ENCODE data around the gene ADARB2. TPM values are rescaled to one million over a fixed set of nuclear protein-coding genes. Genes with fewer than 3 reads are reported as not detected.

Gene ADARB2
- total RNA-seq, 1 donor from 2014 or later = 0.37 TPM

DNA sequence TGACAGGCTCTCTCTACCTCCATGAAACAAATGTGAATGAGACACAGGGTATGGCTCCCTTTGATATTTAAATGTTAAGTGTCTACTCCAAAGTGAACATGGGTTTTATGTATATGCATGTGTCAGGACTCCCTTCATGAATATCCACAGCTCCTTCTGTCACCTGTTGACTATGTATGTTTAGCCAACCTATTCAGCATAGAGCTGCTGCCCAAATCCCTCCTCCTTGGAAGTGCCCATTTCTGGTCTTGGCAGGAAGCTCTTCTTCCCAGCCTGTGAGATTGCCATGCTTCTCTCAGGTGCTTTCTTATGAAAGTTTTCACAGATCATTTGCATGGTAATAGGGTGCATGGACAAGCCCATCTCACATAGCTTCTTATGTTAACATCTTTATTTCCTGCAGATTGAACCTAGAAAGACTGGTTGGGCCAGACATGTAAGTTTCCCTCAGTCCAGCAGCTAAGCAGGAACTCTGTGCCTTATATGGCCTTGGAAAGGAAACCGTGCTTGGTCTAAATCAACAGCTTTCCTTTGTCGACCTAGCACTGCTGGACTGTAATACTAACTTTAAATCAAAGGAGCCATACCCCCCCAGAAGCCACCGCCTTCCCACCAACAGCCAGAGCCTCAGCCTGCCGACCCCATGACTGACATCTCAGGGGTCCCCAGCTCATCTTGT, 288.9 kb downstream of the ADARB2 start:
- intact Hi-C loops (cut with micrococcal nuclease) = no loop called here

DNA sequence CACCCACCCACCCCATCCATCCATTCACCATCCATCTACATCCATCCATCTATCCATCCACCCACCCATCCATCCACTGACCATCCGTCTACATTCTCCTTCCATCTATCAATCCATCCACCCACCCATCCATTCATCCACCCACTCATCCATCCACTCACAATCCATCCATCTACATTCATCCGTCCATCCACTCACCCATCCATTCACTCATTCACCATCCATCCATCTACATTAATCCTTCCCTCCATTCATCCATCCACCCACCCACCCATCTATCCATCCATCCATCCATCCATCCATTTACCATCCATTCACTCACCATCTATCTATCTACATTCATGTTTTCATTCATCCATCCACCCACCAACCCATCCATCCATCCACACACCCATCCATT, 292.5 kb downstream of the ADARB2 start:
- intact Hi-C loops (cut with micrococcal nuclease) = no loop called here

DNA sequence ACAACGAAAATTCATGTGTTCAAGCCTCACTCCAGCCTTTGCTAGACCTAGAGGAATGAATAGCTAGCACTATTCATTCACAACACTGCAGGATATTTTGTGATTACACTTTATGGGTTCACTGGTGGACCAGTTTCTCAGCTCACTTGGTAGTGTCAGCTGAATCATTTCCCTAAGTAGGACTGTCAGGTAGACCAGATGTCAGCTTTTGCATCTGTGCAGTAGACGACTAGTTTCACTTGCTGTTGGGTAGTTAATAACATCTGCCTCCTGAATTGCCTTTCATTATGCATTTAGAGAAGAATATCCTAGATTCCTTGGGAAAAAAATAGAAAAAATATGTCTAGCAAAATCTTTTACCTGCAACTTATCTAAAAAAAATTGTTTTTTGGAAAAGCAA, 296.4 kb downstream of the ADARB2 start:
- intact Hi-C loops (cut with micrococcal nuclease) = no loop called here

DNA sequence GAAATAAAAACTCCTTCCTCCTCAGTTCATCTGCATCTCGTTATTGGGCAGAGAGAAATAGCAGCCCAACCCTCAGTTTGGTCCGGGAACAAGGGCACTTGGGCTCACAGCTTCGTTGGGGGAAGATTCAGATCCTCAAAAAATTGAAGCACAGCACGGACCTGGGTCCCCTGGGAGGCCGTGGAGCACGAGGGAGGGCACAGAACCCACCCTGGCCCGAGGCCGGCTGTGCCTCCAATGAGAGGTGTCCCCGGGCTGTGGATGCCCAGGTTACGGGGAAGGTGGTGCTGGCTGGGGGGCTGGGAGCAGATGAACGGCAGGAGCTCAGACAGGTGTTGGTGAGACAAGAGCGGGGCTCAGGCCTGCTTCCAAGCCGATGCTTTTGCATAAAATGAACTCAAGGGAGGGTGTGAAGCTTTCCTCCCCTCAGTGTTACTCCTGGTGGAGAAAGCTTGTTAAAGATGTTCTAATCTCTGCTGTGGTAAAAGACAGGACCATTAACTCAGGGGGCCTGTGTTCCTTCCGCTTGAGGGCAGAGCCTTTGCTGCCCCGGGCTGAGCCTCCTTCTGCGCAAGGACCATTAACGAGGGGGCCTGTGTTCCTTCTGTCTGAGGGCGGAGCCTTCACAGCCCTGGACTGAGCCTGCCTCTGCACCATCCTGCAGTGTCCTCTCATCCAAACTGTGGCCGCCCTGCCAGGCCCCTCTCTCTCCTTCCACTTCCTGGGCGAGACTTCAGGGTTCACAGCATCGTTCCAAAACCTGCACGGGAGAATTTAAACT, 302.2 kb downstream of the ADARB2 start:
- intact Hi-C loops (cut with micrococcal nuclease) = no loop called here

DNA sequence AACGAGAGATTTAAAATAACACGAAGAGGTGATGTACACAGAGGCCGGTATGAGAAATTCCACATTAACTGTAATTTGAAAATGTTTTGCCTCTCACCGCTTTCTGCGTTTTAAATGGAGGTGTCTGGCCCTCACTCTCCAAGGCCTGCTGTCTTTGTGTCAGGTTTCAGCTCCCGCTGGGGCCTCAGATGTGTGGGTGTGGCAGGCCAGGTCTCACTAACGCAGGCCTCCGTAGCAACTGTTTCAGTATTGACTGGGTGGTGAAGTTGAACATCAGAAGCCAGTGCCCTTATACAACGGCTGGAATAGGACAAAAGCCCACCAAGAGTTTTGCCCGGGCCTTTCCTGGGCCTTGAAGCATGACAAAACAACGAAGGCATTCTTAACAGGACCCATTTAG, 303.1 kb downstream of the ADARB2 start:
- intact Hi-C loops (cut with micrococcal nuclease) = no loop called here

DNA sequence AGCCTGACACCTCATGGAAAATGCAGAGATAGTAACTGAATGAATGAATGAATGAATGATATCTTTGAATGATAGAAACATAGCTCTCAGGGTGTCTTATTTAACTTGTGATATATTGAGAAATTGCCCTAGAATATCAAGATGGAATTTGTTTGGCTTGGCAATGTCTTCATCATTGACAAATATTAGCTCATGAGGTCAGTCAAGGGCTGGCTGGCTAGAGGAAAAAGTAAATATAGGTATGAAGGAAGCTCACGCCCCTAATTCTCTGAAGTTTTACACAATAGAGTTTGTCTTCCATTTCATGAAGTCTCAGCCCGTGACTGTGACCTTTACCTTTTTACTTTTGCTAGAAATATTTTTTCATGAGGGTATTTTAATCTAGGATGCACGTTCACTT, 305.2 kb downstream of the ADARB2 start:
- intact Hi-C loops (cut with micrococcal nuclease) = no loop called here

DNA sequence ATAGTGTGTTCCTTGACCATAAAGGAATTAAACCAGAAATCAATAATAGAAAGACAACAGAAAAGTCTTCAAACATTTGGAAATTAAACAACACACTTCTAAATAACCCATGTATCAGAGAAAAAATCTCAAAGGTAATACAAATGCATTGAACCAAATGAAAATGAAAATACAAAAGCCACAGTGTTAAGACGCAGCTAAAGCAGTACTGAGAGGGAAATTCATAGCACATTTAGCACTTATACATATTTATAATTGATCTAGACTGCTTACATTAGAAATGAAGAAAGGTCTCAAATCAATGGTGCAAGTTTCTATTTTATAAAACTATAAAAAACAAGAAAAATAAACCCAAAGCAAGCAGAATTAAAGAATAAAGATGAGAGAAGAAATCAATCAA, 306.1 kb downstream of the ADARB2 start:
- intact Hi-C loops (cut with micrococcal nuclease) = no loop called here

DNA sequence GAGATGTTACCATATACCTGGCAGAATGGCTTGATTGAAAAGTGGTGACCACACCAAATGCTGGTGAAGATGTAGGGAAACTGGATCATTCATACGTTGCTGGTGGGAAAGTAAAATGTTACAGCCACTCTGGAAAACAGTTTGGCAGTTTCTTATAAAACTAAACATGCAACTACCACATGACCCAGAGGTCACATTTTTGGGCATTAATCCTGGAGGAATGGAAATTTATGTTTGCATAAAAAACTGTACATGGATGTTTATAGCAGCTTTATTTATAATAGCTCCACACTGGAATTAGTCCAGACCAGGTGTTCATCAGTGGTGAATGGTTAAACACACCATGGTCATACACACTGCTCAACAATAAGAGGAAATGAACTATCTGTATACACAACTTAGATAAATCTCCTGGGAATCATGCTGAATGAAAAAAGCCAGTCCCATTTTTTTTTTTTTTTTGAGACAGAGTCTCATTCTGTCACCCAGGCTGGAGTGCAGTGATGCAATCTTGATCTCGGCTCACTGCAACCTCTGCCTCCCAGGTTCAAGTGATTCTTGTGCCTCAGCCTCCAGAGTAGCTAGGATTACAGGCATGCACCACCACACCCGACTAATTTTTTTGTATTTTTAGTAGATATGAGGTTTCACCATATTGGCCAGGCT, 309.7 kb downstream of the ADARB2 start:
- intact Hi-C loops (cut with micrococcal nuclease) = loop anchor here (10.0 kb wide), 1 partner anchor 507 kb away; no protein-coding TSS in a partner anchor

DNA sequence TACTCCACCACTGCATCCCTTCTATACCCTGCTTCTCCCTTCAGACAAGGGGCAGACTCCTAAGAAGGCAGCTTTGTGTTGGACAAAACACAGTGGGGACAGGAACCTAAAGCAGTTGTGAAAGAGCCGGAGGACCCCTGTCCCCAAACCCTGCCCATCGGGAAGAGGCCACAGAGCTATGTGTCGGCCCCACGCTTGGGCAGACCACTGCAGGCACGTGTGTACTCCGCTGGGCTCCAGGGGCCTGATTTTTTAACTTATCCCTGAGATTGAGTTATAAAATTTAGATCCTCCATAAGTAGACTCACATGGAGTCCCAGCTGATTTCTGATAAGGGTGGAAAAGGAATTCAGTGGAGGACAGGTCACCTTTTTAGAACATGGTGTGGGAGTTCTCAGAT, 310.5 kb downstream of the ADARB2 start:
- intact Hi-C loops (cut with micrococcal nuclease) = loop anchor here (10.0 kb wide), 1 partner anchor 508 kb away; no protein-coding TSS in a partner anchor

DNA sequence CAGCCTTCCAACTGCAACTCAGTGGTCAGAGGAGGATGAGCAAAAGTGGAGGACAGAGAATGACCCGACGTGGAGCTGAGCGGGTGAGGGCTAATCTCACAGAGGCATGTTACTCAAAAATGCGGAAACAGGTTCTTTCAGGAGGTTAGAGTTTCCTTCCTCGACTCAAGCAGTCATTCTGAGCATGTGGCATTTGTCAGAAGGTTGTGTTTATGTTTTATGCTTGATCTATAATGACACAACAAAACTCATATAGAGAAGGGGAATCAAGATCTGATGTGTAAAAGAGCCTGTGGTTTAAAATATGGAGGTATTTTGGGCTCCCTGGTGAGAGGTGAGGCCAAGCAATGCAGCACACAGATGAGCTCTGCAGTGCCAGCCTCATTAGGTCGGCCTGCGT, 311.4 kb downstream of the ADARB2 start:
- intact Hi-C loops (cut with micrococcal nuclease) = loop anchor here (10.0 kb wide), 1 partner anchor 509 kb away; no protein-coding TSS in a partner anchor

DNA sequence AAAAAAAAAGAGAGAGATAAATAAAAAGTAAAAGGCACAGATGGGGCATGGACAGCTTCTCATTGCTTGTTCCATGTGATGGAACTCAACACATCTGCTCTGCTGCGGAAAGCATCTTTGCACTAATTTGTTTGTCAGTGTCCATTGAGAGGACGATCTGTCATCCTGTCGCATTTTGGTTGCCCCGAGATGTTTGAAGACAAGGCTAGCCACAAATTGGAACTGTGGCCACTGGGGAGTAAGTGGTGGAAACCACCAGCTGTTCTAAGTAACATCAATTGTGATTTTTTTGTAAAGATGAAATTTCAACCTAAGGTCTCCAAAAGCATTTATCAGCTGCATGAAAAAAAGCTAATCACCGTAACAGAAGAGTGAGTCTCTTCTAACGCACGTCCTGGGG, 312.7 kb downstream of the ADARB2 start:
- intact Hi-C loops (cut with micrococcal nuclease) = loop anchor here (10.0 kb wide), 1 partner anchor 510 kb away; no protein-coding TSS in a partner anchor

DNA sequence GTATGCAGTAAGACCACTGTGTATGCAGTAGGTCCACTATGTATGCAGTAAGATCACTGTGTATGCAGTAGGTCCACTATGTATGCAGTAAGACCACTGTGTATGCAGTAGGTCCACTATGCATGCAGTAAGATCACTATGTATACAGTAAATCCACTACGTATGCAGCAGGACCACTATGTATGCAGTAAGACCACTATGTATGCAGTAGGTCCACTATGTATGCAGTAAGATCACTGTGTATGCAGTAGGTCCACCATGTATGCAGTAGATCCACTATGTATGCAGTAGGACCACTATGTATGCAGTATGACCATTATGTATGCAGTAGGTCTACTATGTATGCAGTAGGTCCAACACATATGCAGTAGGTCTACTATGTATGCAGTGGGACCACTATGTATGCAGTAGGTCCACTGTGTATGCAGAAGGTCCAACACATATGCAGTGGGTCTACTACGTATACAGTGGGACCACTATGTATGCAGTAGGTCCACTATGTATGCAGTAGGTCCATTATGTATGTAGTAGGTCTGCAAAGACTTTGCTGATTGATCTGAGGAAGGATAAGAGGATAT, 313.6 kb downstream of the ADARB2 start:
- intact Hi-C loops (cut with micrococcal nuclease) = loop anchor here (10.0 kb wide), 1 partner anchor 511 kb away; no protein-coding TSS in a partner anchor

DNA sequence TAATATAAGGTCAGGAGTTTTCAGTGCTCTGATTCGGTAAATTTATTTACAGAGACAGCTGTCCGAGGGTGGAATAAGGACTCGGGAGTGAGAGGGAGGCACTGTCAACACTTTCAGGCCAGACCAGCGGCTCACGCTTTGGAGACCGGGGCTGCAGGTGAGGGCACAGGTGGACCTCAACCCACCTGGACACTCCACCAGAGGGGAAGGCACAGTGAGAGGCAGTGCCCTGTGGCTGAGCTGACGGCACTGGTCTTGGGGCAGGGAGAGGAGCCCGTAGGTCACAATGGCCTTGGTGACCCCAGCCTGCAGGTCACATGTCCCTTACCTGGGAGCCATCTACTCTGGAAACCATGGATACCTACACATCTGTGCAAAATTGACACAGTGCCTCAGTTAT, 315.1 kb downstream of the ADARB2 start:
- intact Hi-C loops (cut with micrococcal nuclease) = loop anchor here (10.0 kb wide), 1 partner anchor 513 kb away; no protein-coding TSS in a partner anchor

DNA sequence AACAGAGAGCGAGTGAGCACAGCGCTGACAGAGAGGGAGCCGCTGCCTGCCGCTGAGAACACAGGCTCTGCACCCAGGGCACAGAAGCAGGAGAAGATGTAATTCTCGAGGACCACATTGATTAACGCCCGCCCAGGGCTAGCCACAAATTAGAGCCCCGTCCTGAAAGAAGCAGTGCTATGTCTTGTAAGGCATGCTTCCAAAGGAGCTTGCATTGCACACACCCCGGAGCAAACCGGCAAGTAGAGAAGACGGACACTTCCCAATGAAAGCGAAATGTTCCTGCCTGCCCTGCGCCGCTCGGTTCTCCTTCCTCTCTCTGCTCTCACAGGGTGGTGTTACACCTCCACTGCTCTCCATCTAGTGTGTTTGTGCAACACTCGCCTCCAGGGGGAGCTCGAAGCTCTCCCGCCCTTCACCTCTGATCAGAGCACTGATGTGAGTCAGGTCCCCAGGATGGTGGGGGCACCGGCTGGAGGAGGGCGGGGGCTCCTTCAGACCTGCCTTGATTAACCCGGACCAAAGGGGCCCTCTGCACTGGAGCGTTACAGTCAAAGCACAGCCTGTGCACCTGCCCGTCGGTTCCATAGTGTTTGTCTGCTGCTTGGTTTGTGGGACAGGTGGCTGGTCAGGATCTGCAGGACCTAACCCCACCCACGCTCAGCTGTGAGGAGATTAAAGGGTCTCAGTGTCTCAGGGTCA, 316.5 kb downstream of the ADARB2 start:
- intact Hi-C loops (cut with micrococcal nuclease) = loop anchor here (10.0 kb wide), 1 partner anchor 514 kb away; no protein-coding TSS in a partner anchor

DNA sequence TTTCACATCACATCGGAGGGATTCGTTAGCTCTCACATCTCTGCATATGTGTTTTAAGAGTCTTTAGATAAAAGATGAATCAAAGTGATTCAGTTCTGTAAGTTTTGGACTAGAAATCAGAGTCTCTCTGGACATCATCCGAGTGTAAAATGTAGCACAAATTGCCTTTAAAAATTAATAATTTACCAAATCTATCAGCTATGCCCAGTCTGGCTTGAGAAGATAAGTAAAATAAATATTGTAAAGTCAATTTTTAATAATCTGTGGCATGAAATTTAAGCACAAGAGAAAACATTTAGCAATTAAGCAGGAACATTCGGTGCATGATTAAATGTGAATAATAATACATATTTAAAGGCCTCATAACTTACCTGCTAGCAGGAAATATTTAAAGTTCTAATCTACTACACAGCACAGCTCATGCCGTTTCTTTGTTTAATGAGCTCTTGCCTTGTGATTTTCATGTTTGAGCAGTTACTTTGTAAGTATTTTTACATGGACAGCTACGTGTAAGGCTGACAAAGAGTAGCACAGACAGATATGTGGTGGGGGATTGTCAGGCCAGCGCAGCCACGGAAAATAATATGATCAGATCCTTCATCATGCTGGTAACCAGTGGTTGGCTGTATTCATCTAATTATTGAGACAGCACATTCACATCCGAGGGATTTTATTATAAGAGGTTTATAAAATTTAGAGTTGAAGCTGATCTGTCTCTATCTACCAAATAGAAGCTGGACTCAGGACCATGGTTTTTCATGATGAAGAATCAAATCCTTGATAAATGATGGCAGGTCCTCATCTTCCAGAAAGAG, 317.3 kb downstream of the ADARB2 start:
- intact Hi-C loops (cut with micrococcal nuclease) = loop anchor here (10.0 kb wide), 1 partner anchor 515 kb away; no protein-coding TSS in a partner anchor

DNA sequence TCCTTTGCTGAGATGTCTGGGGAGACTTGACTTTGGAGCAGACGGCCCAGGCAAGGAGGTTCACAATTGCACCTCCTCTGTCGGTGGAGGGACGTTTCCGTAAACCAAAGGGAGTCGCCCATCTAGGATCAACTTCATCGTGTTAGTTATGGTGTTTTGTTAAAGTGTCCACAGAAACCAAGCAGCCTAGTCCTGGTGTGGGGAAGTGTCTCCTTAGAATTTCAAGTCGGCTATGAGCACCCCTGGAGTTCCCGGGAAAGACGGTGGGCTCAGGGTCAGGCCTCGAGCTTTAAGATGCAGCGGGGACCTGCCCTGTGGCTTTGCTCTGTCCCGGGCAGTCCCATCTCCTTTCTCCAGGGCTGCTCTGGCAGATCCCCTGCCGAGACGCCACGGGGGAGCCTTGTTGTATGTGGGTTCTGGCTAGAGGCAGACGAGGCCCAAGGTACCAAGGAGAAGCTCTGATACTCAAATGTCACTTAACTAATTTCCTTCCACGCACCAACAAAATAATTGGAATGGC, 319.2 kb downstream of the ADARB2 start:
- intact Hi-C loops (cut with micrococcal nuclease) = no loop called here

DNA sequence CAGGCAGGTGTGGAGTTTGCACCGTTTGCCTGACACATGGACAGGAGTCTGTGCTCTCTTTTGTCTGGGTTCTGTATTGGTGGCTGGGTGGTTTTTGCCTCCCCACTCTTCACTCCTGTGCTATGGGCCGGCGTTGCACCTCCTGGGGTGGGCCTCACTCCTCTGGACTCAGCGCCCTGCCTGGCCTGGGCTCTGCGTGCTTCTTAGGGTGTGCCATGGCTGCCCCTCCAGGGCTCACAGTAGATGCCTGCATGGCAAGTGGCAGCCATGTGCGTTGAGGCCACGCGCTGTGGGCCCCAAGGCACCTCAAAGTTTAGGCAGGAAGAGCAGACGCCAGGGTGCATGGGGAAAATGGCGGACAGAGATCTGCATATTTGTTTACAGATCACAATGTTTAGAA, 319.8 kb downstream of the ADARB2 start:
- intact Hi-C loops (cut with micrococcal nuclease) = no loop called here

DNA sequence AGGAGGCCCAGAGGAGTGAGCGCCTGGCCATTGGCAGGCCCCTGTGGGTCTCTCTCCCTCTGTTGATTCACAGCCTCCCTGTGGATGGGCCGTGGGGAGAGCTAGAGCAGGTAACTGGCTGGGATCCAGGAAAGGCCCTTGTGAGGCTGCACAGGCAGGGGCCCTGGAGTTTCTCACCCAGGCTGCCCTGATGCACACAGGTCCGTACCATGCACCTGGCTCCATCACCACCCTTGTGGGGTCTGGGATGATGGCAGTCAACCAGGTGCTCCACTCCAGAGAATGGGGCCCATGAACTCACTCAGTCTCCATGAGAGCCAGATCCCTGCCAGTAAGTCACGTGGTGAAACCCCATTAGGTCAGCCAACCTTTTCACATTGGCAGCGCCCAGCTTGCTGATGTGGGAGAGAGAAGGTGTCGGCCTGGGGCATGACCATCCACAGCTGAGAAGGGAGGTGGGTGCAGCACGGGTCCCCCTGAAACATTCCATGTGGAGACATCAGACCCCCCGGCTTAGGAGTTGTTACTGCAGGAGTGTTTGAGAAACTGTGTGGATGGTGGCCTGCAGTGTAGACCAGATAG, 320.8 kb downstream of the ADARB2 start:
- intact Hi-C loops (cut with micrococcal nuclease) = no loop called here

DNA sequence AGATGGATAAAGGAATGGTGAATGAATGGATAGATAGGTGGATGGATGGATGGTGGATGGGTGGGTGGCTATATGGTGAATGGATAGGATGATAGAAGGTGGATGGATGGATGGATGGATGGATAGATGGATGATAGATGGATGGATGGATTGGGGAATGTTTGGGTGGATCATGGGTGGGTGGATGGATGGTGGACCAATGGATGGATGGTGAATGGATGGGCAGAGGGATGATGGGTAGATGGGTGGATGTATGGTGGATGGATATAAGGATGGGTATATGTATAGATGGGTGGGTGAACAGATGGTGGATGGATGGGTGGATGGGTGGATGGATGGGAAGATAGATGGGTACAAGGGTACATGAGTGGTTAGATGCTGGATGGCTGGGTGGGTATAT, 322.4 kb downstream of the ADARB2 start:
- intact Hi-C loops (cut with micrococcal nuclease) = no loop called here
